GM18870 (cell line): ENCODE results near the gene SUPT3H.
"Not testable (repeated sequence)": the region's sequence is repeated elsewhere in the genome, so short reads cannot be mapped to it uniquely, and the experiment has no call there.

Source experiments
- ATAC-seq: cut with Tn5 transposase; IDR thresholded peaks from one replicate; pipeline ENCODE4 v1.9.1; 2021; ENCODE audit warnings: moderate library complexity; ENCODE audit not compliant: unreplicated experiment

The SUPT3H gene

DNA sequence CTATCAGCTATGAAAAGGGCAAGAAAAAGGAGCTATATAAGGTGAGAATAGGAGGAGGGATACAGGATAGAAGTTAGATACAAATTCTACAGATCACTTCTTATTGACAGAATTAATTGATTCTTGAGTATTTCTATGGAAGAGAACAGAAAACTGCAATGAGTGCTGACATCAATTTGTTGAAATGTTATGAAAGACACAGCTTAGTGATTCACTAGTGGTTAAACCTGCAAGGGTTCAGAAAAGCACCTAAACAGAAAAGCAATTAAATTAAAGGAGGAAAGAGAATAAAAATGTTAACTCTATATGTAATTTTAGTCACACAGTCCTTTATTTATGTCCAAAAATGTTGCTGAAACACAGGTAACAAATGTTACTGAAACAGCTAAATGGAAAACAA is 304.0 kb downstream of the SUPT3H start:
- no peak for ATAC-seq

DNA sequence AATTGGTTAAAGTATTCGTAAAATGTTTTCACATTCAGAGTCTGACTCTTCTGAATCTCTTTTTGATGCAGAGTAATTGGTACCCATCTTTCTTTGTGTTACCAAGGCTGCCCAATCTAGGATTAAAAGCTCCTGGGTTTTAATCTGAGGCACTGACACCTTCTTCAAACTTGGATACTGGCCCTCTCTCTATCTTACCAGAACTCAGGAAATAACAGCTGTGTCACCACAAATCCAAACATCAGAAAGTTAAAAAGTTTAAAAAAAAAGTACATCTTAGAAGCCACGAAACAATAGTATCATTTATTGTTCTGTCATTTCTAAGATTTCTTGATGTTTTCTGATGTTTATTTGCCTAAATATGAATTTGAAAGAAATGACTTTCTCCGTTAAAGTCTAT is 305.1 kb downstream of the SUPT3H start:
- no peak for ATAC-seq

DNA sequence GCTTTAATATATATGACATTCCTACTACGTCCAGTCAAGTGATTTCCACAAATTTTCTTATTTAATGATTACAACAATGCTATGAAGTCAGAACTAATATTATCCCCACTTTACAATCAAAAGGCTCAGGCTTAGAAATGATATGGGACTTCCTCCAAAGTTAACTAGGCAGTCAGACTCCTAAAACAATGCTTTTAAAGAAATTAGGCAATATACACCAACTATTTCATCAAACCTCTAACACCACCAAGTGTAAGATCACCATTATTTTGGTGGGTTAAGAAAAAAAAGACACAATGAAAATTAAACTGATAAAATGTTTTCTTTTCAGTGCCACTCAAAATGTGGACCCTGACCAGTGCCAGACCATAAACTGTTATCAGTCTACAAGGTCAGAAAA is 305.7 kb downstream of the SUPT3H start:
- no peak for ATAC-seq

DNA sequence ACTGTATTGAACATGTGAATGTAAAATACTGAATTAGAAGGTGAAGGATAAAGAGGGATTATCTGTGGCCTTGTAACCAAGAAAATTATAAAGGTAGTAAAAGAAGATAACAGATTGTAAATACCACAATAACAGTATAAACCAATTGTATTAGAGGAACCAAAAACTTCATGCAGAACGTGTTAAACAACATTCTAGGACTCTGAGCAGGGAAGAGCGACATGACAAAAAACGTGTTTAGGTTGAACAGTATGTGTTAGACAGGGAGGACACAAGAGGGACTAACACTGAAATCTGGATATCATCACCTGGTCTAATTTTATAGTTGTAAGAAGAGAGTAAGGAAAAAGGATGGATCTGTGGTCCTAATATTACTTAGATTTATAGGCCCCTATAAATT is 308.6 kb downstream of the SUPT3H start:
- ATAC-seq: no peak

DNA sequence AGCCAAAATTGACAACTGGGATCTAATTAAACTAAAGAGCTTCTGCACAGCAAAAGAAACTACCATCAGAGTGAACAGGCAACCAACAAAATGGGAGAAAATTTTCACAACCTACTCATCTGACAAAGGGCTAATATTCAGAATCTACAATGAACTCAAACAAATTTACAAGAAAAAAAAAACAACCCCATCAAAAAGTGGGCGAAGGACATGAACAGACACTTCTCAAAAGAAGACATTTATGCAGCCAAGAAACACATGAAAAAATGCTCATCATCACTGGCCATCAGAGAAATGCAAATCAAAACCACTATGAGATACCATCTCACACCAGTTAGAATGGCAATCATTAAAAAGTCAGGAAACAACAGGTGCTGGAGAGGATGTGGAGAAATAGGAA is 310.3 kb downstream of the SUPT3H start:
- not testable (repeated sequence) for ATAC-seq

DNA sequence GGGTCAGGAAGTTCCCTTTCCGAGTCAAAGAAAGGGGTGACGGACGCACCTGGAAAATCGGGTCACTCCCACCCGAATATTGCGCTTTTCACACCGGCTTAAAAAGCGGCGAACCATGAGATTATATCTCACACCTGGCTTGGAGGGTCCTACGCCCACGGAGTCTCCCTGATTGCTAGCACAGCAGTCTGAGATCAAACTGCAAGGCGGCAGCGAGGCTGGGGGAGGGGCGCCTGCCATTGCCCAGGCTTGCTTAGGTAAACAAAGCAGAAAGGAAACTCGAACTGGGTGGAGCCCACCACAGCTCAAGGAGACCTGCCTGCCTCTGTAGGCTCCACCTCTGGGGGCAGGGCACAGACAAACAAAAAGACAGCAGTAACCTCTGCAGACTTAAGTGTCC is 315.1 kb downstream of the SUPT3H start:
- ATAC-seq: not testable (repeated sequence)

DNA sequence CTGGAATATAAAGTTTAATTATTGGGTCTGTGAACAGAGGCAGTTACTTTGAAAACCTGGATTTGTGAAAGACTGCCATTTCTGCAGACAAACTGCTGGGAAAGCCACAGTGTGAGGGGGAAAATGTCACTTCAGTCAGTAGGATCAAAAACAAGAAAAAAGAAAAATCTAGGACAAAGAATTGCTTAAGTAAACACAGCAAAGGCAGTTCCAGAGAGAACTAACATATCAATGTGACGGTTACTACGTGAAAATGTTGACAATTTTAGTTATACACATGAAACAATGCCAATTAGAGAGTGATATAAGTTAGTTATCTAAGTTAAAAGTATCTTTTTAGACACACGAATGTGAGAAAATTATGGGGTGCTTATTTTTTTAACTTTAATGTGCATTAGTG is 320.0 kb downstream of the SUPT3H start:
- no peak for ATAC-seq

DNA sequence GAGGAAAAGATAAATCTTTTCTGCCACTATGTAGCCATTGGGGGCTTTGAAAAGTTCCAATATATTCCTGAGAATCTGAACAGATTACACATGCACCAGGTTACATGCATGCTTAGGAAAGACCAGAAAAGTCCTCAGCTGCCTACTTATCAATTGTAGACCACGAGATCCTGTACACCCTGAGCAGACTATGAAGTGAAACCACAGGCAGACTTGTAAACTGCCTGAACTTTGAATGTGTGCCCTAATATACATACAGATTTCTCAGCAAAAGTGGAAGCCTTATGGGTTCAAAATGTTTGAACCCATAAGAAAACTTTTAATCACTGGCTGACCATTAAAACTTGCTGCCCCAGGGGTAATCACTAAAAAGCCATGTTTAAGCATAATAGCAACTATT is 323.1 kb downstream of the SUPT3H start:
- ATAC-seq: no peak

DNA sequence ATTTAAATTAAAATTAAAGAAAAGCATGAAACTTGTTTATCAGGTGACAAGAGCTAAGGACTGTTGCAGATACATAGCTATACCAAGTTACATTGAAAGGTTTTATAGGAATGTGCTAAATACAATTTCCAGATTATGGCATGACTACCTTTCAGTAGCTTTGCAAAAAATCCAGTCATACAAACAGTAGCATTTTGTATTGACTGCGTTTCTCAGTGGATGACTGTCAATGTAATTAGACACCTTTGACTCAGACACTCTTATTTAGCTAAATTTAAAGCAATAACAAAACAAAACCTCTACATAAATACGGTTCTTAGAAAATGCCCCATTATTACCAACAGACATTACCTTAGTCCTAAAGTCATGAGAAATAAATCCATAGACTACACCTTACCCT is 325.4 kb downstream of the SUPT3H start:
- no peak for ATAC-seq

DNA sequence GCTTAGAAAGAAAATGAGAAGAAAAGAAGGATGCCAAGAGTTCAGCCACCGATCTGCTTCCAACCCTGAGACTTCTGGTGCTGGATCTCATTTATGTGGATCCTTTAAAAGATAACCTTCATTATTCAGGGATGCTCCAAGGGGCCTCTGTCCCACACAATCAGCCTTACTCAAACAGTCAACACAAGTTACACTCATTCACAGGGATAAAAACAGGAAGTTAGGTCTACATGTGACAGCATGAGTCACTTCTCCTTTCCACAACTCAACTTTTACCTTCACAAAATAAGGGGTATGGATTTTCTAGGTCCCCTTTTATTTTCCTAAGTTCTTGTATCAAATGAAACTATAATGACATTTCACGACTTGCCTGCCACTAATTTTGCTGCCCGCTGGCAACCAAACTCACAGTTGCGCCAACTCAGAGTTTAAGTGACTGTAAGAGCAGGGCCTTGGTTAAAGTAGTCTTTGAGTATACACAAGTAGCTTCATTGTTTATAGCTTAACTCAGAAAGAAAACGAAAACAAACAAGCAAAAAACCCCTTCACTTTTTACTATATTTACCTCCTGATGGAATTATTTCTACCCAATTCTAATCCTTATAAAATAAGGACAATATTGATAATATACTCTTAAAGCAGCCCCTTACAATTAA is 328.4 kb downstream of the SUPT3H start:
- no peak for ATAC-seq

DNA sequence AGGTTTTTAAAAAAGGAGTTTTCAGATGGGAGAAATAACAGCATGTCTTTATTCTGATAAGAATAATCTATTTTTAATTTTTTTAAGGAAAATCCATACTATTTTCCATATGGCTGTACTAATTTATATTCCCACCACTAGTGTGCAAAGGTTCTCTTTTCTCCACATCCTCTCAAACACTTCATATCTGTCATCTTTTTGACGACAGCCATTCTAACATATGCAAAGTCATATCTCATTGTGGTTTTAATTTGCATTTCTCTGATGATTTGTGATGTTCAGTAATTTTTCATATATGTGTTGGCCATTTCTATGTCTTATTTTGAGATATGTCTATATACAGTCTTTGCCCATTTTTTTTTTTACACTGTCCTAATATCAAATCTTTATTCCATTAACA is 330.2 kb downstream of the SUPT3H start:
- ATAC-seq: no peak

DNA sequence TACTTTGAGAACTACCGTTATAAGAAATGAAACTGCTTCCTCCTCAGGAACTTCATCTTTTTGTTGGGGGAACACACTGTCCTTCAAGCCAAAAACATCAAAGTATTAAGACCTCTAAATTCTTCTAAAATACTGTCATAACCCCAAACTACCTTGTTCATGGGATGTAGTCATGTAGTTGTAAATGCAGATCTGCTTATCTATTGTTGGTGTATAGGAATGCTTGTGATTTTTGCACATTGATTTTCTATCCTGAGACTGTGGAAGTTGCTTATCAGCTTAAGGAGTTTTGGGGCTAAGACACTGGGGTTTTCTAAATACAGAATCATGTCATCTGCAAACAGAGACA is 332.5 kb downstream of the SUPT3H start:
- no peak for ATAC-seq

DNA sequence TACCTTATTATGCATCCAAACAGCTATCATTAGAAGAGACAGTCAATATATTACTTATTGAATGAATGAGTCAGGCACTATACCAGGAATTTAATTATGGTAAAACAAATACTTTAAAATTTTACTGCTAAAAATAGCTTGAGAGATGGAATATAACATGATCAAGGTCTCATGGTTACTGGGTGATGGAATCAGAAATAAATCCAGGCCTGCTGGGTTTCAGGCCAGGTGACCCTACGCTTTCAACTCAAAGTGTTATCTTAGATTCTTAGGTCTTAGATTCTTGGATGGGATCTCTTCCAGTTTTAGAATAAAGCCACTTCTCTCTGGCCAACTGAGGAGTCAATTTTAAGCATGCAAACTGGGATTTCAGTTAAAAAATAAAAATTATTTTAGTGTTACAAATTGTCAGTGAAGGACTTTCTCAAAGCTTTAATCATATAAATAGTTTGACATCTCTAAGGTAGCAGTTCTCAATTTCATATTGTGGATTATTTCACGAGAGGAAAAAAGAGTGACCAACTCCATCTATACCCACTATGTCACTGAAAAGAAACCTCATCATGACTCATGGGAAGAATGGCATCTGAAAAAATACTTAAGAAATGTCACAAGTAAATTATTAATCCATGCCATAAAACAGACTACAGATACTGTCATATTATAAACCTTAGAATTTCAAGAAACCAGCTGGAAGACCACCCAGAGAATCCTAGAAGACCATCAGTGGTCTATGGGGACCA is 333.1 kb downstream of the SUPT3H start:
- ATAC-seq: no peak

DNA sequence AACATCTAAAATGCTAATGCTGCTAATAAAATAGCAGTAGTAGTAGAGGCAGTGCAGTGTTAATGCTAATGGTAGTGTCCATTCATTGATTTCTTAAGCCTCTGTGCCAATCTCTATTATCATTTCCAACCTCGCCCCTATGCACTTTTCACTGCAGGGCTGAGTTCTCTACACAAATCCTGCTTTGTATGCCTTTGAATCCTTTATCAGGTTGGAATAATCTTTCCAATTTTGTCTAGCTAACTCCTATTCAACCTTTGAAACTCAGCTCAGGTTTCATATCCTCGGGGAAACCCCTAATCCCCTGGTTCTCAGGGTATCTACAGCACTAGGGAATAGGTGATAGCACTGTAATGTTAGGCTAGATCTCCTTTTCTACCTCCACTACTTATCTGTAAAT is 333.6 kb downstream of the SUPT3H start:
- ATAC-seq: no peak

DNA sequence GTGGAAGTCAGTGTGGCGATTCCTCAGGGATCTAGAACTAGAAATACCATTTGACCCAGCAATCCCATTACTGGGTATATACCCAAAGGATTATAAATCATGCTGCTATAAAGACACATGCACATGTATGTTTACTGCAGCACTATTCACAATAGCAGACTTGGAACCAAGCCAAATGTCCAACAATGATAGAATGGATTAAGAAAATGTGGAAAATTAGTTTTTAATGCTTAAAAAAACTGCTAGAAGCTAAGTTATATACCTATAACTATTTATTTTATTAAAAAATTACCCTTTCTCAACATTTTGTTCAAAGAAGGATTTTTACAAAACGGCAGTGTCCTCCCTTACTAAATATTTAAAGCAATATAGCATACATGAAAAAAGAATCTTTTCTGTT is 335.1 kb downstream of the SUPT3H start:
- not testable (repeated sequence) for ATAC-seq

DNA sequence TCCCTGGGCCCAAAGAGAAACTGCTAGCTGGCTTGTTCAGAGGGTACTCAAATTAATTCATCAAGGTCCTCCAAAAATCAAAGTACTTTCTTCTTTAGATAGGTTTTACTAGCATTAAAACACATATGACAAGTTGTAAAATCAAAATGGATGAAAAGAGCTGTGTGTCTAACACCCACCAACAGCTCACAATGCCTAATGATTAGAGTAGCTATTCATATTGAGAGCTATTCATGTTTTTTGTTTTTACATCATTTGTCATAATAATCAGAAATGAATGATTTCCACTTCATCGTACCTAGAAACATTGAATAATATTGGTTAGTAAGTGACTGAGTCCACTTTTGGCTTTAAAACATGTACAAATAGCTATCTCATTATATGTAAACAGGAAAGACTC is 339.5 kb downstream of the SUPT3H start:
- ATAC-seq: no peak

DNA sequence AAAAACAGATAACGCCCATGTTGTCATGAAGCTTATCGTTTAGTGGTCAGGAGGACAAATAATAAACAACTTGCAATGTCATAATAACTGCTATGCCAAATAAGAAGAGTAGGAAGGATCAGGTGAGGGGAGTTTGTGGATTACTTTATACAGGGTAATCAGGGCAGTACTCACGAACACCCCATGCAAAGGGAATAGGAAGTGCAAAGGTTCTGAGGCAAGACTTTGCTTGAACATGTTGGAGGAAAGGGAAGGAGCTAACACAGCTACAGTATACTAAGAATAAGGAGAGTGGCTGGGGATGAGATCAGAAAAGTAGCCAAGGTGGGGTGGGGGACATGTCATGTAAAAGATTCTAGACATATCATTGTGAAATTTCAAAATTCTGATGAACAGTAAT is 341.6 kb downstream of the SUPT3H start:
- no peak for ATAC-seq

DNA sequence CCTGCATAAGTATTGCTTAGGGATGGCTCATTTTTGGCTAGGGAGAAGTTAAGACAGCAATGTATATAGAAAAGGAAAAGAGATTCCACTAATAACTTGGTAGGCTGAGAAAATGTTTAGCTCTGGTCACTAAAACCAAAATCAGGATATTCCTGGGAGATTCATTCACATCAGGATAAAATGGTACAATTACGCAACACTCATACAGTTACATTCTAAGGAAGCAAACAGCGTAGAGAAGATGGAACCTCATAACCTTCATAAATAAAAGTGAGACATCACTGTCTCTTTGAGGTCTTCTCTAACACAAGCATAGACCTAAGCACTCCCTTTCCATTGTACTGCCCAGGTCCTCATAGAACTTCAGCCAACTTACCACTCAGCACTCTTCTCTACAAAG is 345.3 kb downstream of the SUPT3H start:
- ATAC-seq: no peak

DNA sequence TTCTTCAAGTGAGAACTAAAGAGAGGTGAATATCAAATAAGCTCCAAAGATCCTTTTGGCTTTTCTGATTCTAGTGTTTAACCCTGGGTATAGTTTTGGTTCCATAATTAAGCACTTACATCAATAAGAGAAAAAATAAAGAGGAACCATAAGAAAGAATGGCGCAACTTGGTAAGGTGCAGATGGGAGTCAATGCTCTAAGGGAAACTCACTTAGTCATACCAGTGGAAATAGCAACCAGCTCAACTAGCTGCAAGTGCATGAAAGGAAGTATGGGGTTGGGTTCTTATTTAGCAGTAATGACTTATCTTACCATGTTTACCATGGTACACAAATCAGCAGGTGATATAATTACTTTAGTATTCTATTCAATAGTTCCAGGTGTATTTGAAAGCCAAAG is 346.1 kb downstream of the SUPT3H start:
- no peak for ATAC-seq

DNA sequence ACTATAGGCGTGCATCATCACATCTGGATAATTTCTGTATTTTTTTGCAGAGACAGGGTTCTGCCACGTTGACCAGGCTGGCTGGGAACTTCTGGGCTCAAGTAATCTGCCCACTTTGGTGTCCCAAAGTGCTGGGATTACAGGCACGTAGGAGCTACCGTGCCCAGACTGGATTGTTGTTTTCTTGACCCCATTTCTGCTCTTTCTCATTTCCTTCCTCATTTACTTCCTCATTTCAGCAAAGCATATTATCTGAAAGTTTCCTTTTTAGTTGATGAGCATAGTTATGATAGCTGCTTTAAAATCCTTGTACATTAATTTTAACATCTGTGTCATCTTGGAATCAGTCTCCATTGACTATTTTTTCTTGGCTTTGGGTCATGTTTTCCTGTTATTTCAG is 350.6 kb downstream of the SUPT3H start:
- no peak for ATAC-seq

DNA sequence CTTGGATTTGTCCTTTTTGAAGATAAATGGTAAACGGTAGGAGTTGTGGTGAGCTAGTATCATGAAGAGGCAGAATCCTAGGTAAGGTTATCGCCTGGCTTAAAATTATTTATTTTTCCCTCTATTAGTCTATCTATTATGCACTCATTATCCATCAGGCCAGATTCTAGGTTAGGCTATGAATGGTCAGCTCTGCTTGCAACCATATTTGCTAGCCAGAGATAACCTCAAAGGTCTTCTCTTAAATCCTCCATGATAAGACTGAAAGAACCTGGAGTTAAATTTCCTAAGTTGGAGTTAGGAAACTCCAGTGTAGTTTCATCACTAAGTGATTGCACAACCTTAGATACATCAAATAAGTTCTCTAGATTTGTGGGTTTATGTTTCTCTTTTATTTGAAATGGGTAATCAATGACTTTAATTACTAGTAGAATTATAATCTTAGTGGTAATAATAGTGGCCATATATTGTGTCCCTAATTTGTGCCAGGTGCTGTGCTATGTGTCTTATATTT is 351.7 kb downstream of the SUPT3H start:
- no peak for ATAC-seq

DNA sequence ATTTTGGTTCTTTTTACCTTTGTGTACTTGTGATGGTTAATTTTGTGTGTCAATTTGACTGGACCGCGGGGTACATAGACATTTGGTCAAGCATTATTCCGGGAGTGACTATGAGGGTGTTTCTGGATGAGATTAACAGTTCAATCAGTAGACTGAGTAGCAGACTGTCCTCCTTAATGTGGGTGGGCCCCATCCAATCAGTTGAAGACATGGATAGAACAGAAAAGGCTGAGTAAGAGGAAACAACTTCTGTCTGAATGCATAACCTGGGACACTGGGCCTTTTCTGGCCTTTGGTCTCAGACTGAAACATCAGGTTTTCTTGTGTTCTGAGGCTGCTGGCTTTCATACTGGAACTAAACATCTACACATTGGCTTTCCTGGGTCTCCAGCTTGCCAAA is 353.1 kb downstream of the SUPT3H start:
- no peak for ATAC-seq

DNA sequence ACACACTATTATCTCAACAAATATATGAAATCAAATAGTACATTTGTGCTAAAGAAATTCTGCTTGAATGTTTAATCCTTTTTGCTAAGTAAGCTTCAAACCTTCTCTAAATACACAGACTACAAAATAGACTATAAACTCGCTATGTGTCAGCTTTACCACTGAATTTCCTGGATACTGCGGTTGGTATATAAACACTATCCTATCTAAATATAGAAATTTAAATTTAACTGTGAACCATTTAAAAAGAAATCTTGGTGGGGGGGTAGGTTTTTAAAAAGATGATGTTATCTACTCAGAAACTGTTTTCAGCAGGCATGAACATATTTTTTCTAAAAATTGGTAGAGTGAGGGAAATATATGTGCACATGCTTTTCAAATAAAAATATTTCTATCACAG is 356.1 kb downstream of the SUPT3H start:
- ATAC-seq: no peak
